Activated B cell treated with CpG ODN at 0.5 μM for 24 hours (primary cell): ENCODE results near the gene HMGB1. TPM values are rescaled to one million over a fixed set of nuclear protein-coding genes. Genes with fewer than 3 reads are reported as not detected.

ENCODE experiments used
- ATAC-seq: fragments of 200-7000 bp; cut with Tn5 transposase; one replicate; pipeline ENCODE4 v1.10.0; 2021; ENCODE audit warnings: low read depth, mild to moderate bottlenecking, moderate library complexity
- CTCF ChIA-PET: fragments of 350-600 bp; sonication (Branson Sonifier 250); formaldehyde crosslinking; loops from one replicate; lab custom pipeline; 2021; ENCODE audit warnings: antibody characterized with exemption; lab: Charles Lee
- POLR2A ChIA-PET: fragments of 350-600 bp; sonication (Branson Sonifier 250); formaldehyde crosslinking; loops from one replicate; lab custom pipeline; 2021; ENCODE audit warnings: antibody characterized with exemption; lab: Charles Lee
- DNase-seq: peaks from one replicate; pipeline ENCODE4 v3.0.0; 2022
- H3K27ac Mint-ChIP-seq: one replicate; pipeline ENCODE4 v1.8.0; 2020; ENCODE audit warnings: mixed read lengths
- H3K27me3 Mint-ChIP-seq: one replicate; pipeline ENCODE4 v1.8.0; 2021; ENCODE audit warnings: mixed read lengths
- H3K36me3 Mint-ChIP-seq: one replicate; pipeline ENCODE4 v1.8.0; 2021; ENCODE audit warnings: low read depth, mixed read lengths
- H3K4me1 Mint-ChIP-seq: one replicate; pipeline ENCODE4 v1.8.0; 2021; ENCODE audit warnings: mixed read lengths
- H3K4me3 Mint-ChIP-seq: one replicate; pipeline ENCODE4 v1.8.0; 2020; ENCODE audit warnings: mild to moderate bottlenecking, mixed read lengths
- H3K9me3 Mint-ChIP-seq: one replicate; pipeline ENCODE4 v1.8.0; 2020; ENCODE audit warnings: mixed read lengths
- intact Hi-C: fragments of 100-400 bp; cut with micrococcal nuclease; formaldehyde crosslinking; loops from one replicate; pipeline ENCODE4 v1.15.1; 2024
- total RNA-seq: library from RNA; stranded (reverse); gene quantifications from 2 replicates; pipeline ENCODE4 v1.2.3, GENCODE V29; 2022
- TF ChIP-seq, protein P1 (sequence below): fragments of 200-600 bp; IDR thresholded peaks from one replicate; pipeline ENCODE4 v1.8.0; 2022; ENCODE audit warnings: antibody characterized with exemption, mild to moderate bottlenecking

HMGB1 gene
- total RNA-seq, 1 donor from 2014 or later = 338 TPM

DNA sequence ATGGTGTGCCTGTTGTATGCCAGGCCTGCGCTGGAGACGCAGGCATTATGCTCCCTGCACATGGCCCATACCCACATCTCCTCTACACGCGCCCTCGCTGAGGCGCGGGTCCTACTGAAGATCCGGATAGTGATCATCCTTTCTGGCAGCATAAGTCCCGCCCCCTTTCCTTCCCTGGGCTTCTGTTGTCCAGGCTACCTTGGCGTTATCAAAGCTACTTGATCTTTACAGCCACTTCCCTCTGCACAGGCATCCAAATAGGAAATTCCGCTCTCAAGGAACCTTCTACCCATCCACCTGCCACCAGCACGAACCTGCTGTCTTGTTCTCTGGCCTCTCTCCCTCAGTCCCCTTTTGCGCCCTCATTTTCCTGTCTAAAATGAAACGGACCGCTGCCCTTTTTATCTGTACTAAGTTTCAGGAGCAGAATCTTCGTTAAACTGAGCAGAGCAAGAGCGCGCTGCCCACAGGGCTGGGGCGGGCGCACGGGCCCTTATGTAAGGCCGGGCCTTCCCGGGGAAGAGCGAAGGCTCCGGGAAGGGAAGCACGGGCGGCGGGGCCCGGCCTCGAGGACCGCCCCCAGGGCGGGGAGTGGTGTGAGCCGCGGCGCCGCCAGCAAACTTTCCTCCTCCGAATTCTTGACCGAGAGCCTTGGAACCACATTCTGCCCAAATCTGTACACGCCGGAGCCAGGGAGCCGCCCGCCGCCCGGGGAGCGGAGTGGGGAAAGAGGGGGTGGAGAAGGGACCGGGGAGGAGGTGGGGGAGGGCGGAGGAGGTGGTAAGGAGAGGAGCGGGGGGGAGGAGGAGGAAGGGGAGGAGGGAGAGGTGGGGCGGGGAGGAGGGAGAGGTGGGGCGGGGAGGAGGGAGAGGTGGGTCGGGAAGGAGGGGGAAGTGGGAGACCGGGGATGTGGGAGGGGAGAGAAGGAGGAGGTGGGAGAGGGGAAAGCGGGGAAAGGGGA is 44.4 kb downstream of the HMGB1 start:
- Mint-ChIP-seq H3K27me3 (no peaks in the 10 kb centered on the region), H3K36me3 (peaks cover 3% of the 10 kb centered on the region), H3K9me3 (no peaks in the 10 kb centered on the region), H3K4me3 (peak overlapping the region; percentile 85), H3K4me1 (peaks cover 51% of the 10 kb centered on the region), H3K27ac (peak overlapping the region; percentile 75)
- intact Hi-C loops = loop anchor here (1.0 to 2.0 kb wide), 7 partner anchors 9 to 195 kb away; partner anchors contain the start of gene USPL1
- ChIA-PET POLR2A (interaction anchor here (0.6 to 5.0 kb wide), 34 partner anchors 9 to 289 kb away, joined by 3 to 120 read pairs (median 7); partner anchors contain the start of genes HMGB1, KATNAL1 and USPL1), CTCF (interaction anchor here (0.7 to 1.6 kb wide), 10 partner anchors 8 to 66 kb away, joined by 3 to 6 read pairs (median 4); no protein-coding TSS in a partner anchor)
- TF ChIP-seq, protein P1, sequence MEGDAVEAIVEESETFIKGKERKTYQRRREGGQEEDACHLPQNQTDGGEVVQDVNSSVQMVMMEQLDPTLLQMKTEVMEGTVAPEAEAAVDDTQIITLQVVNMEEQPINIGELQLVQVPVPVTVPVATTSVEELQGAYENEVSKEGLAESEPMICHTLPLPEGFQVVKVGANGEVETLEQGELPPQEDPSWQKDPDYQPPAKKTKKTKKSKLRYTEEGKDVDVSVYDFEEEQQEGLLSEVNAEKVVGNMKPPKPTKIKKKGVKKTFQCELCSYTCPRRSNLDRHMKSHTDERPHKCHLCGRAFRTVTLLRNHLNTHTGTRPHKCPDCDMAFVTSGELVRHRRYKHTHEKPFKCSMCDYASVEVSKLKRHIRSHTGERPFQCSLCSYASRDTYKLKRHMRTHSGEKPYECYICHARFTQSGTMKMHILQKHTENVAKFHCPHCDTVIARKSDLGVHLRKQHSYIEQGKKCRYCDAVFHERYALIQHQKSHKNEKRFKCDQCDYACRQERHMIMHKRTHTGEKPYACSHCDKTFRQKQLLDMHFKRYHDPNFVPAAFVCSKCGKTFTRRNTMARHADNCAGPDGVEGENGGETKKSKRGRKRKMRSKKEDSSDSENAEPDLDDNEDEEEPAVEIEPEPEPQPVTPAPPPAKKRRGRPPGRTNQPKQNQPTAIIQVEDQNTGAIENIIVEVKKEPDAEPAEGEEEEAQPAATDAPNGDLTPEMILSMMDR = no peak
- DNase-seq = peak; percentile 54
- peak; percentile 35 for ATAC-seq

DNA sequence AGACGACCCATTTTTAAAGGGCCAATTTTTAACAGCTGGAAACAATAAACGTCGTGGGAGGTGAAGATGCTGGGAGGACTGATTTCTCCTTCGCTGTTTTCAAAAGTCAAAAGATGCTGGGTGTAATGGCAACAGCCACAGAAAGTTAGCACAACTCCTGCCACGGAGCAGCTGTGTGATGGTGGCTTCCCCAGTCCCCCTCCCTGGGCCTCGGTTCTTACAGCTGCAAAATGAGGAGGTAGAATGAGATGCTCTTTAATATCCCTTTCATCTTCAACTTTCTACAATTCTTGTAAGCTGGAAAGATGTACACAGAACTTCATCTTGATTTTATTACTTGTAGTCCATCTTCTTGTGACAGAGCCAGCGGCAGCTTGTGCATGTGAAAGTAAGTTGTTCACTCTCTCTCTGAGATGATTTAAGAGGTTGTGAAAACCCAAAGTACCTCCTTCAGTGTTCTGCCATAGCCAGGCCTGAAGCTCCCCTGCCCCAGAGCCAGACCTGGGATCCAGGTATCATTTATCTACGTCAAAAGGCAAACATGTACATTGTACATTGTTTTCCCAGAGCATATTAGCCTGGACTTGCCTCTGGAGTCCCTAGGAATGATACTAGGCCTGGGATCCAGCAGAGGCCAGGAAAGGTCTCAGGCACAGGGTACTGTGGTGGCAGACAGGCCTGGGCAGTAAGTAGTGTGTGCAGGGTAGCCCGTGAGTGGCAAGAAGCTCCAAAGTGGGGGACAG is 46.8 kb downstream of the HMGB1 start:
- Mint-ChIP-seq H3K4me3 (no peak overlapping the region), H3K9me3 (no peaks in the 10 kb centered on the region), H3K27ac (peak overlapping the region; percentile 69), H3K4me1 (peaks cover 72% of the 10 kb centered on the region), H3K27me3 (no peaks in the 10 kb centered on the region), H3K36me3 (peaks cover 3% of the 10 kb centered on the region)
- ChIA-PET POLR2A (interaction anchor here (1.2 to 2.9 kb wide), 11 partner anchors 11 to 198 kb away, joined by 3 to 13 read pairs (median 4); partner anchors contain the start of gene USPL1), CTCF (interaction anchor here (0.7 to 1.1 kb wide), 2 partner anchors 11 to 35 kb away, joined by 3 to 4 read pairs; no protein-coding TSS in a partner anchor)
- TF ChIP-seq, protein P1 = no peak
- no peak for ATAC-seq
- DNase-seq = no peak
- intact Hi-C loops = no loop called here

DNA sequence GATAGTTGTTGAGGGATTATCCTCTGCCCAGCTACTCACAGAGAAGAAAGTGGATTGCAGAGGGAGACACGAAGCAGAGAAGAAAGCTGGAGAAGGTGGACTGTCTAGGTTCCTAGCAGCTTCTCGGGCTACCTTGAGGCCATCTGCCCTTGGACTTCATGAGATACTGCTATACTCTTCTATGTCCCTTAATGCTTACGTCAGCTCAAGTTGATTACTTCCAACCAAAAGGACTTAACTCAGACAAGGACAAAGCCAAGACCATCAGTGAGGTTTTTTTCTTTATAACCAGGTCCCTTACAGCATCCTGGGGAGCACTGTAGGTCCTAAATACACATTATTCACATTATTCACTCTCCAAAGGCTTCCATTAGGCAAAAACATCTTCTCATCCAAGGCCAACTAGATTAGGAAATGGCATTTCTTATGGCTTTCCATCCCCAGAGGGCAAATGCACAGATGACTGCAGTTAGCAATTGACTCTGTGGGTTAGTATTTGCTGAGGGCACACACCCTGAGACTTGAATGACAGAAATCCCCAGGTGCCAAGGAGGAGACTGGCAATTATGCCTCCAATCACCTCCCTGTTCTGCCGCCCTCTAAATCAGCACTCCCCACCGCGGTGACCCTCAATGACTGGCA is 47.5 kb downstream of the HMGB1 start:
- intact Hi-C loops = no loop called here
- ChIA-PET CTCF (interaction anchor here (0.6 to 1.1 kb wide), 3 partner anchors 12 to 43 kb away, joined by 3 to 4 read pairs (median 3); no protein-coding TSS in a partner anchor), POLR2A (interaction anchor here (0.9 to 2.9 kb wide), 10 partner anchors 9 to 198 kb away, joined by 3 to 13 read pairs (median 6); partner anchors contain the start of gene HMGB1)
- peak overlapping the region; percentile 26 for H3K27ac Mint-ChIP-seq
- no peak overlapping the region for H3K4me3 Mint-ChIP-seq
- ATAC-seq (no peak), DNase-seq (no peak)
- H3K36me3 Mint-ChIP-seq = peaks cover 3% of the 10 kb centered on the region
- H3K4me1 Mint-ChIP-seq = peaks cover 75% of the 10 kb centered on the region
- H3K9me3 Mint-ChIP-seq = no peaks in the 10 kb centered on the region
- H3K27me3 Mint-ChIP-seq = no peaks in the 10 kb centered on the region
- TF ChIP-seq, protein P1 = no peak

DNA sequence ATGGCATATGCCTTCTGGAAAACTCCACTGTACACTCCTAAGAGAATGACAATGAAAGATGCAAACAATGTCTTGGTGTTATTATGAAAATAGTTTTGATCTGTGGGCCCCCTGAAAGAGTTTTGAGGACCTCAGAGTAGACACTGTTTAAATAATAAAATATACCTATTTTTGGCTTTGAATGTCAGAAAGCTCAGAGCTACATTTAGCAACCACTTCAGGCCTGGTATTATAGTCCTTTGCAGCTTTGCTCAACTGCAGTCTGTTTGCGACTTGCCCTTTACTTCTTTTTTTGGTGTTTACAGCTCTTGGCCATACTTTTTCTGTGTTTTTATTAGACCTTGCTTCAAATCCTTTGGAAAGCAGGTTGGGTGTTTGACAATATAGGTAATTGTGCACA is 49.3 kb downstream of the HMGB1 start:
- H3K36me3 Mint-ChIP-seq = no peaks in the 10 kb centered on the region
- peak overlapping the region; percentile 50 for H3K27ac Mint-ChIP-seq
- intact Hi-C loops = no loop called here
- H3K27me3 Mint-ChIP-seq = no peaks in the 10 kb centered on the region
- ChIA-PET CTCF (interaction anchor here (0.8 to 1.2 kb wide), 3 partner anchors 22 to 449 kb away, joined by 3 read pairs; no protein-coding TSS in a partner anchor), POLR2A (interaction anchor here (0.7 to 2.4 kb wide), 13 partner anchors 13 to 201 kb away, joined by 3 to 17 read pairs (median 5); partner anchors contain the start of gene USPL1)
- no peak overlapping the region for H3K4me3 Mint-ChIP-seq
- H3K4me1 Mint-ChIP-seq = peaks cover 82% of the 10 kb centered on the region
- TF ChIP-seq, protein P1 = no peak
- no peak for ATAC-seq
- H3K9me3 Mint-ChIP-seq = no peaks in the 10 kb centered on the region
- DNase-seq = no peak
